ENCODE data around the gene PRKCZ. TPM values are rescaled to one million over a fixed set of nuclear protein-coding genes. Genes with fewer than 3 reads are reported as not detected.
"Not testable (repeated sequence)": the region's sequence is repeated elsewhere in the genome, so short reads cannot be mapped to it uniquely, and the experiment has no call there.

Gene PRKCZ
- total RNA-seq, 1 donor from 2014 or later, result 0.59 TPM

- no peak for DNase-seq (ENCODE audit: low read depth, low spot score)
Measured at GRCh38 chr1:2084306-2084705, 34.1 kb downstream of the PRKCZ start.

- DNase-seq (ENCODE audit: low read depth, low spot score), result no peak
Measured at GRCh38 chr1:2085080-2085479, 34.9 kb downstream of the PRKCZ start.

- no peak for DNase-seq (ENCODE audit: low read depth, low spot score)
Measured at GRCh38 chr1:2086446-2087078, 36.4 kb downstream of the PRKCZ start.

GRCh38 chr1:2087766-2088165 lies 37.6 kb downstream of the PRKCZ start:
- DNase-seq (ENCODE audit: low read depth, low spot score), result no peak

GRCh38 chr1:2088458-2088857 lies 38.2 kb downstream of the PRKCZ start:
- no peak for DNase-seq (ENCODE audit: low read depth, low spot score)

GRCh38 chr1:2089051-2089450 lies 38.8 kb downstream of the PRKCZ start:
- DNase-seq (ENCODE audit: low read depth, low spot score), result no peak

GRCh38 chr1:2090216-2090890 lies 40.1 kb downstream of the PRKCZ start:
- DNase-seq (ENCODE audit: low read depth, low spot score), result no peak

GRCh38 chr1:2091611-2092604 lies 41.7 kb downstream of the PRKCZ start:
- DNase-seq (ENCODE audit: low read depth, low spot score), result no peak

- no peak for DNase-seq (ENCODE audit: low read depth, low spot score)
Measured at GRCh38 chr1:2093055-2093454, 42.8 kb downstream of the PRKCZ start.

GRCh38 chr1:2093636-2094035 lies 43.4 kb downstream of the PRKCZ start:
- DNase-seq (ENCODE audit: low read depth, low spot score), result no peak

- not testable (repeated sequence) for DNase-seq (ENCODE audit: low read depth, low spot score)
Measured at GRCh38 chr1:2094269-2095158, 44.3 kb downstream of the PRKCZ start.

- DNase-seq (ENCODE audit: low read depth, low spot score), result no peak
Measured at GRCh38 chr1:2095394-2095793, 45.2 kb downstream of the PRKCZ start.

GRCh38 chr1:2095981-2096736 lies 45.9 kb downstream of the PRKCZ start:
- no peak for DNase-seq (ENCODE audit: low read depth, low spot score)

GRCh38 chr1:2097386-2098300 lies 47.4 kb downstream of the PRKCZ start:
- DNase-seq (ENCODE audit: low read depth, low spot score), result no peak

- no peak for DNase-seq (ENCODE audit: low read depth, low spot score)
Measured at GRCh38 chr1:2098301-2098698, 48.1 kb downstream of the PRKCZ start.

GRCh38 chr1:2098839-2099785 lies 48.9 kb downstream of the PRKCZ start:
- DNase-seq (ENCODE audit: low read depth, low spot score), result no peak

GRCh38 chr1:2099886-2100779 lies 49.9 kb downstream of the PRKCZ start:
- no peak for DNase-seq (ENCODE audit: low read depth, low spot score)

Measured in pulmonary artery endothelial cell (primary cell).